Measurements from ENCODE around the gene PRADC1. TPM values are rescaled to one million over a fixed set of nuclear protein-coding genes. Genes with fewer than 3 reads are reported as not detected.

The PRADC1 gene
- total and polyA plus RNA-seq, 2 donors (not counting 3 experiments of a cell fraction or from before 2014, with no cell fraction given) = 19.6 to 32.7 TPM

GRCh38 chr2:73238976-73239375 is 5.9 kb upstream of the PRADC1 start:
- Histone ChIP-seq H3K4me3 (replicated peaks in 1 of 3; ENCODE audit: insufficient read depth in 1 of 3, low read depth in 1 of 3, low read length in 3 of 3) (no peak overlapping the region), H3K9me1 (replicated peaks; ENCODE audit: control insufficient read depth, extremely low read depth, insufficient read depth, low read length) (no peaks in the 10 kb centered on the region), H3K27me3 (ENCODE audit: control insufficient read depth in 2 of 2, insufficient read depth in 2 of 2, low read length in 2 of 2) (no peaks in the 10 kb centered on the region), H2AFZ (ENCODE audit: low read depth, low read length) (no peak overlapping the region), H3K36me3 (ENCODE audit: control insufficient read depth in 2 of 2, extremely low read depth in 1 of 2, insufficient read depth in 2 of 2, low read length in 2 of 2) (peaks cover 2 to 22% of the 10 kb centered on the region in 2 experiments), H3K4me1 (ENCODE audit: control insufficient read depth, extremely low read depth, insufficient read depth, low read length) (peaks cover 29% of the 10 kb centered on the region), H3K79me2 (ENCODE audit: control insufficient read depth, insufficient read depth, low read length) (peaks cover 85% of the 10 kb centered on the region), H3K27ac (ENCODE audit: insufficient read depth, low read depth, low read length) (peak overlapping the region; percentile 88), H3K4me2 (ENCODE audit: insufficient read depth, low read length) (peak overlapping the region; percentile 14), H3K9me3 (replicated peaks; ENCODE audit: control insufficient read depth, insufficient read depth, low read length) (no peaks in the 10 kb centered on the region), H3K9ac (replicated peaks; ENCODE audit: extremely low read depth, insufficient read depth, low read length) (no peak overlapping the region), H4K20me1 (replicated peaks; ENCODE audit: control insufficient read depth, extremely low read depth, insufficient read depth, low read length) (peaks cover 2% of the 10 kb centered on the region)
- ChIA-PET POLR2A (no interaction called here), CTCF (interaction anchor here (1.0 to 2.0 kb wide), 4 partner anchors 21 to 62 kb away, joined by 3 to 6 read pairs (median 5); no protein-coding TSS in a partner anchor)
- dilution Hi-C loops (cut with MboI; ENCODE audit: extremely low pct_ligation_motif_present, low sequenced_read_pairs) = no loop called here
- intact Hi-C loops (cut with micrococcal nuclease) = no loop called here
- peak; percentile 18 for DNase-seq (ENCODE audit: low read depth, low spot score)
- TF ChIP-seq MAX (IDR thresholded peaks at IDR 0.05; ENCODE audit: insufficient read depth, insufficient read length) (no peak), JUN (IDR thresholded peaks at IDR 0.05; ENCODE audit: borderline replicate concordance, insufficient read depth, insufficient read length, low read depth) (no peak), POLR2A (IDR thresholded peaks at IDR 0.05; ENCODE audit: low read depth, low read length) (no peak), MYC (IDR thresholded peaks at IDR 0.05; ENCODE audit: low read depth, low read length) (no peak), CTCF (IDR thresholded peaks at IDR 0.05; ENCODE audit: extremely low read depth in 1 of 2, insufficient read depth in 1 of 2, low read depth in 1 of 2, low read length in 2 of 2) (no peak), EZH2 (IDR thresholded peaks at IDR 0.05; ENCODE audit: borderline replicate concordance, low read depth, low read length, severe bottlenecking) (no peak), FOS (IDR thresholded peaks at IDR 0.05; ENCODE audit: borderline replicate concordance, insufficient read depth, low read length) (no peak), POLR2AphosphoS5 (IDR thresholded peaks at IDR 0.05; ENCODE audit: insufficient read depth, low read depth, low read length) (no peak), GATA2 (IDR thresholded peaks at IDR 0.05; ENCODE audit: insufficient read depth, insufficient read length, low read depth, low read length) (no peak)
- BruUV-seq (replicated peaks) = no TSS peak
- no peak for FAIRE-seq
